HEK293T (cell line): ENCODE results near the gene SMIM44.

Experiments used
- BHLHE40 ChIP-seq: fragments of 450-650 bp; IDR thresholded peaks from 2 replicates; pipeline ENCODE4 v1.6.1; 2016; ENCODE audit warnings: mild to moderate bottlenecking, moderate library complexity, borderline replicate concordance
- ELF4 ChIP-seq: fragments of 450-650 bp; IDR thresholded peaks from 2 replicates; pipeline ENCODE4 v1.6.1; 2017; ENCODE audit warnings: antibody characterized with exemption
- FOXA1 ChIP-seq: fragments of 450-650 bp; IDR thresholded peaks from 2 replicates; pipeline ENCODE4 v1.6.1; 2016; ENCODE audit warnings: mild to moderate bottlenecking
- NFRKB ChIP-seq: fragments of 450-650 bp; IDR thresholded peaks from 2 replicates; pipeline ENCODE4 v1.6.1; 2016; ENCODE audit warnings: mild to moderate bottlenecking, moderate library complexity
- SP1 ChIP-seq: fragments of 450-650 bp; IDR thresholded peaks from 2 replicates; pipeline ENCODE4 v1.6.1; 2017

DNA sequence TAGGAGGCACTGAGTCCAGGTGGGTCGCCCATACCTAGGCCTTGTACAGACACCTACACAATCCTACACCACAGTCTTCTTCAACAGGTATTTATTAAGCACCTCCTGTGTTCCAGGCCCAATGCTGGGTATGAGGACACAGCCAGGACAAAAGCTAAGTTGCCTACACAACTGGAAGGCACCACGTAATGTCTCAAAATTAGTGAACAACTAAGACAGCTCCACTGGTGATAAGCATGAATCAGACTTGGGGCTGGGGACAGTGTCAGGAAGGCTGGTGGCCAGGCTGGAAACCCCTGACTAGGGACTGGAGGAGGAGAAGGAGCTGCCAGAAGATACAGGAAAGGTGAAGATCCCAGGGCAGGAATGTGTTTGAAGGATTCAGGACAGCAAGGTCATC lies 5.3 kb downstream of the SMIM44 start:
- TF ChIP-seq ELF4 (no peak), BHLHE40 (no peak), SP1 (no peak), FOXA1 (no peak), NFRKB (no peak)
